ENCODE data around the gene CYSRT1.

CYSRT1 gene

GRCh38 chr9:137273095-137273490 lies 48.1 kb downstream of the CYSRT1 start:
- no peak for DNase-seq

DNA sequence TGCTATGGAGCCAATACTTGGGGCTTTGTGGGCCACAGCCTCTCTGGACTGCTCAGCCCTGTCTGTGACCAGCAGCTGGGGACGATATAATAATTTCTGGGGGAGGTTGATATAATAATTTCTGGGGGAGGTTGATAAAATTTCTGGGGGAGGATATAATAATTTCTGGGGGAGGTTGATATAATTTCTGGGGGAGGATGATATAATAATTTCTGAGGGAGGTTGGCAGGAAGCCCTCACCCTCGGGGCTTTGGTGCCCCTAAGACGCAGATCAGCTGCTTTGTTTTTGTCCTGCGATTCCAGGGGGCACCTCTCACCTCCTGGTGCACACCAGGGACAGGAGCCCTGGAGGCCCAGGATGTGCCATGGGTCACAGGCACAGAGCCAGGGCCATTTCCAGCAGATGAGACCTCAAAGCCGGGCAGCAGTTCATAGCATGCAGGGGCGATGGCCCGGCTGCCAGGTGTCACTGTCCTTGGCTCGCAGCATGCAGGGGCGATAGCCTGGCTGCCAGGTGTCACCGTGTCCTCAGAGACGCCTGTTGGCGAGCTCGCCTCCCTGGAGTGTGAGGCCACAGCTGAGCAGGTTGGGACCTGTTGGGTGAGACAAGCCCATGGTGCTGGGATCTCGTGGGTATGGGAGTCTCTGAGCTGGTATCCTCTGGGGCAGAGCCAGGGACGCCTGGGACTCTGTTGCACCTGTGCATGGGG lies 48.8 kb downstream of the CYSRT1 start:
- no peak for DNase-seq

- DNase-seq = no peak
These were observed 50.2 kb downstream of the CYSRT1 start for GRCh38 chr9:137275203-137275587.
